Measurements from ENCODE around the gene EML6. TPM values are rescaled to one million over a fixed set of nuclear protein-coding genes. Genes with fewer than 3 reads are reported as not detected.
A peak's percentile ranks its signal among the peaks of the same experiment; 100 is the strongest.

Gene EML6
- total and polyA plus RNA-seq, 2 experiments from 2014 or later, result 2.7 to 6.2 TPM

- Mint-ChIP-seq H3K4me1 (peaks cover 62% of the 10 kb centered on the region), H3K27ac (no peak overlapping the region), H3K4me3 (no peak overlapping the region), H3K36me3 (ENCODE audit: low read depth) (peaks cover 3% of the 10 kb centered on the region; the same call in 2 of the 3 replicates), H3K9me3 (no peaks in the 10 kb centered on the region; the same call in 2 of the 3 replicates), H3K27me3 (ENCODE audit: insufficient read depth, low read depth, poor library complexity) (peaks cover 4% of the 10 kb centered on the region)
- H3K4me3 ChIP-seq, result no peak overlapping the region
- H3K9me2 ChIP-seq (ENCODE audit: insufficient read depth), result no peaks in the 10 kb centered on the region
- peaks cover 92% of the 10 kb centered on the region for H3K79me2 ChIP-seq (replicated peaks; ENCODE audit: insufficient read depth)
- H3K4me1 ChIP-seq (ENCODE audit: insufficient read depth), result peaks cover 64% of the 10 kb centered on the region
- no peak for ATAC-seq
- TF ChIP-seq ETS1 (IDR thresholded peaks at IDR 0.05) (no peak), ZNF114 (CRISPR knock-in tag; IDR thresholded peaks at IDR 0.05) (no peak), JUNB (IDR thresholded peaks at IDR 0.05; ENCODE audit: unreplicated experiment) (no peak), NANOG (IDR thresholded peaks at IDR 0.05; ENCODE audit: borderline replicate concordance) (no peak), EZH2phosphoT487 (IDR thresholded peaks at IDR 0.05; ENCODE audit: unreplicated experiment) (no peak), CREB1 (CRISPR knock-in tag; IDR thresholded peaks at IDR 0.05; ENCODE audit: low read depth) (no peak), CTCF (conservative IDR thresholded peaks at IDR 0.05; ENCODE audit: low read depth in 2 of 2) (no peak), POLR2AphosphoS5 (IDR thresholded peaks at IDR 0.05; ENCODE audit: low read depth) (no peak)
- no peaks in the 10 kb centered on the region for H3F3A ChIP-seq (replicated peaks; ENCODE audit: low read depth)
- no peak for DNase-seq (ENCODE audit: low spot score)
- 0 out of 2 replicates have a peak overlapping the region, but pooled peaks have one; percentile 10 for H3K4me2 ChIP-seq
- H2AFZ ChIP-seq, result no peak overlapping the region
- peaks cover 4% of the 10 kb centered on the region; the same call in 1 of the 2 replicates for H4K20me1 ChIP-seq (replicated peaks; ENCODE audit: insufficient read depth)
- no peaks in the 10 kb centered on the region for H3K36me3 ChIP-seq (ENCODE audit: insufficient read depth)
- no peak overlapping the region for H3K27ac ChIP-seq (ENCODE audit: low read depth)
- no peaks in the 10 kb centered on the region for H3K27me3 ChIP-seq (ENCODE audit: insufficient read depth)
Observed at GRCh38 chr2:55017428-55017827, 294.0 kb downstream of the EML6 start.

GRCh38 chr2:55017880-55018279, 294.4 kb downstream of the EML6 start:
- Histone ChIP-seq H3K4me3 (no peak overlapping the region), H3K4me1 (ENCODE audit: insufficient read depth) (peaks cover 61% of the 10 kb centered on the region), H3K9me2 (ENCODE audit: insufficient read depth) (no peaks in the 10 kb centered on the region), H2AFZ (no peak overlapping the region), H3K27ac (ENCODE audit: low read depth) (no peak overlapping the region), H3F3A (replicated peaks; ENCODE audit: low read depth) (no peaks in the 10 kb centered on the region), H4K20me1 (replicated peaks; ENCODE audit: insufficient read depth) (peaks cover 4% of the 10 kb centered on the region; the same call in 1 of the 2 replicates), H3K27me3 (ENCODE audit: insufficient read depth) (no peaks in the 10 kb centered on the region), H3K79me2 (replicated peaks; ENCODE audit: insufficient read depth) (peaks cover 91% of the 10 kb centered on the region), H3K4me2 (0 out of 2 replicates have a peak overlapping the region, but pooled peaks have one; percentile 10), H3K36me3 (ENCODE audit: insufficient read depth) (no peaks in the 10 kb centered on the region)
- Mint-ChIP-seq H3K4me3 (no peak overlapping the region), H3K9me3 (no peaks in the 10 kb centered on the region; the same call in 2 of the 3 replicates), H3K27me3 (ENCODE audit: insufficient read depth, low read depth, poor library complexity) (peaks cover 4% of the 10 kb centered on the region), H3K36me3 (ENCODE audit: low read depth) (peaks cover 3% of the 10 kb centered on the region; the same call in 2 of the 3 replicates), H3K27ac (no peak overlapping the region), H3K4me1 (peaks cover 59% of the 10 kb centered on the region)
- no peak for ATAC-seq
- no peak for DNase-seq (ENCODE audit: low spot score)
- TF ChIP-seq JUNB (IDR thresholded peaks at IDR 0.05; ENCODE audit: unreplicated experiment) (no peak), EZH2phosphoT487 (IDR thresholded peaks at IDR 0.05; ENCODE audit: unreplicated experiment) (no peak), NANOG (IDR thresholded peaks at IDR 0.05; ENCODE audit: borderline replicate concordance) (no peak), POLR2AphosphoS5 (IDR thresholded peaks at IDR 0.05; ENCODE audit: low read depth) (no peak), STAT1 (IDR thresholded peaks at IDR 0.05; ENCODE audit: unreplicated experiment) (no peak), ZNF114 (CRISPR knock-in tag; IDR thresholded peaks at IDR 0.05) (no peak), ZNF462 (CRISPR knock-in tag; IDR thresholded peaks at IDR 0.05) (no peak), CTCF (conservative IDR thresholded peaks at IDR 0.05; ENCODE audit: low read depth in 2 of 2) (no peak)

Measured in GM23338 (cell line).